GM21515 (cell line): ENCODE data around the gene CPT1A.

Experiments used
- ATAC-seq: cut with Tn5 transposase; IDR thresholded peaks from one replicate; pipeline ENCODE4 v1.9.1; 2021; ENCODE audit not compliant: unreplicated experiment

CPT1A gene

DNA sequence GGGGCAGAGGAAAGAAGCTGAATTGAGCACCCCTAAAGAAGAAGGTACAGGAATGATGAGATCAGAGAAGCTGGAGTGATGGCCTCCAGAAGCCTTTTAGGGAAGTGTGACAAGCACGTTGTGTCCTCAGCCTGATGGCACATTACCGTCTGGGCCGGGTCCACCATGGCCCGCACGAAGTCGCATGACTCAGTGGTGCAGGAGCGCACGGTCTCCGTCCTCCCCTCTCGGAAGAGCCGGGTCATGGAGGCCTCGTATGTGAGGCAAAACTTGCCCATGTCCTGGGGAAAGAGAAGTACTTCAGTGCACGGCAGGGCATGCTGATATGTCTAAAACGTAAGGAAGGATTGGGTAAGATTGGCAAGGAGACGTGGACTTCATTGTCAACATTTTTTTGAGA lies 79.2 kb downstream of the CPT1A start:
- no peak for ATAC-seq

DNA sequence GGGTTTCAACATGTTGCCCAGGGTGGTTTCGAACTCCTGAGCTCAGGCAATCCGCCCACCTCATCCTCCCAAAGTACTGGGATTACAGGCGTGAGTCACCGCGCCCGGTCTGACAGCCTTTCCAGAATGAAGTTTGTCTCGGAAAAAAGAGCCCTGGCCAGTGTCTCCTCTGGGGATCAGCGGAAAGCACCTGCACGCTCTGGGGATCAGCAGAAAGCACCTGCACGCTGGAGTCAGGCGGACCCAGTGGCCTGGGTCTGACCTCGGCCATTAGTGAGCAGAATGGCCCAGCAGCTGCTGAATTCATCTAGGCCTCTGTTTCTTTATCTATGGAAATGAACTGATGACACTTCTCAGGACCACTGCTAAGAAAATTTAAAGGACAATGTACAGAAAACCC lies 79.9 kb downstream of the CPT1A start:
- ATAC-seq = no peak

DNA sequence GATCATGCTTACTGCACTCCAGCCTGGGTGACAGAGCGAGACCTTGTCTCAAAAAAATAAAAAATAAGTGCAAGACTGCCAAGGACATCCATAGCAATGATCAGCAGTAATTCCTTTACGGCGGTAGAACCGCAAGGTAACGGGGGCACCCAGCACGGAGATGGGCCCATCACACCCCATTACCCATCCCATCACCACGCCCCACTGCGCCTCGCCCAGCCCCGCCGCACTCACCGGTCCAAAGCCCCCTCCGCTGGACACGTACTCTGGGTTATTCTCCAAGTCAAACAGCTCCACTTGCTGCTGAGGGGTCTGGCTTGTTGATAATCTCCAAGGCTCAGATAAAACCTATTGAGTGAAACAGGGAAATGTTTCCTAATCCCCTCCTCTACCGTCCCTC lies 81.7 kb downstream of the CPT1A start:
- ATAC-seq = no peak

DNA sequence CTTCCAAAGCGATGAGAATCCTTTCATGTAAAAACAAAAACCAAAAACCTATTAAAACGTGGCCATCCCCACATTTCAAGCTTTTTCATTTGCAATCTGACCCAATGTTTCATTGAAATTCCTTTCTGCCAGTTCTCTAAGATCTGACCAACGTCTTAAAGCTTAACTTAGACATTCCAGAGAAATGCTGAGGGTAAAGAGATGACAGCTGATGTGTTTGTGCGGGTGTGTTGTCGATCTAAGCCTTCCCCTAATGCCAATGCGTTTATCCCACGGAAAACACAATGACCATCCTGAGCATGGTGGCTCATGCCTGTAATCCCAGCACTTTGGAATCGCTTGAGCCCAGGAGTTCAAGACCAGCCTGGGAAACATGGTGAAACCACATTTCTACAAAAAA lies 84.0 kb downstream of the CPT1A start:
- no peak for ATAC-seq

DNA sequence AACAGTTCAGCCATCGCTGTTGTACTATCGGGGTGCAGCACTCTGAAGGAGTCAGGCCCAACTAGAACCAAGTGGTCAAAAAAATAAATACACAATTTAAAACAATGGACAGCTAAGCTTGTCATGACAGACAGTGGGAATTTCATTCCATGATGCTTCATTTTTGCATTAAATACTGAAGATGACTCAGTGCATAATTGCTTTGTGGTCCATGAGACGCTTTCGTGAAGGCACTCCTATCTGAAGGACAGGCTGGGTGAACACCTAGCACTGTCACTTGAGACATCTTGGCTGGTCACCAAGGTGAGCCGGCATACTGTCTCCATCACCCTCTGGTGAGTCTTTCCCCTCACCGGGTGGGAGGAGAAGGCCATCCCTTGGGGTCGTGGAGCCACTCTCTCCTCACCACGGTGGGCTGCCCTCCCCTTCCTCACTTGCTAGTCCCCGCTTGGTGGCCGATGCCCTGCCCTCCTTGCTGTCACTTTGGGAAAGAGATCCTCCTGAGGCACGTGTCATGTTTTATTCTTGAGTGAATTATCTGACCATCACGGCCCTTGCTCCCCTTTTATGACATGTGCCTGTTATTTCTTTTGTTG lies 85.4 kb downstream of the CPT1A start:
- ATAC-seq = no peak

DNA sequence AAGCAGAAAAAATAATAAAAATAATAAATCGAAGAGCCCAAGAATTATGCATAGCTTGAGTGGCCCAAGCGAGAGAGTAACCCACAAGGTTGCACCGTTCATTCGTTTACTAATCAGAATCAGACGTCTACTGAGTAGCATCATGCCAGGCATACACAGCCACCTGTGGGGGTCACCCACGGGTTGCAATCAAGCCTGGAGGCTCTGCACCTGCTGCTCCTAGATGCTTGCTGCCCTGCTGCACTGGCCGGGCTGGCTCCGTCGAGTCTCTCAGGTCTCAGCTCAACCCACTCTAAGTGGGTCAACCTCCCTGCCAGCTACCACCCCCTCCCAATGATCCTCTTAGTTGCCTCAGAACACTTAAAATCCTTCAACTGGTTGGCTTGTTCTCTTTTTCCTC lies 88.4 kb downstream of the CPT1A start:
- no peak for ATAC-seq

DNA sequence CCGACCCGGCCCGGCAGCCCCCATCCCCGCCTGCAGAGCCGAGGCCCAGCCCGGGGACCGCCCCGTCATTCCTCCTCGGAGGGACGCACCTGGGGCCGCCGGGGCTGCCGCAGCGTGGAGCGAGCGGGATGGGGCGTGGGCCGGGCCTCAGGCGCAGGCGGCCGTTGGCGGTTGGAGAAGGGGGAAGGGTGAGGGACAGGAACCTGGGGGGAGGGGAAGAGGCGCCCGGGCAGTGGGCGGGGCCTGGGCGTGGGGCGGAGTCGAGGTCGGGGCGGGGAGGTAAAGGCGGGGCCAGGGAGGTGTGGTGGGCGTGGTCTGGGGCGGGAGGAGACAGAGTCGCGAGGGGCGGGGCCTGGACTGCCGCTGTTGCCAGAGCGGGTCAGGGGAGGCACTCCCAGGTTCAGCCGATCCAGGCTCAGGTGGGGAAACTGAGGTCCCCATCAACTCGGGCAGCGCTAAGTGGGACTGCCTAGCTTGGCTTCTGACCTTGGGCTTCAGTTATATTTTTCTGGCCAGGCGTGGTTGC lies 90.3 kb downstream of the CPT1A start, which contains the start of gene TESMIN:
TESMIN (minus strand) TSS at position 190 of the 526 bp plus-strand sequence. CDS start 860 bp downstream, outside the sequence.
- peak; percentile 64 for ATAC-seq

DNA sequence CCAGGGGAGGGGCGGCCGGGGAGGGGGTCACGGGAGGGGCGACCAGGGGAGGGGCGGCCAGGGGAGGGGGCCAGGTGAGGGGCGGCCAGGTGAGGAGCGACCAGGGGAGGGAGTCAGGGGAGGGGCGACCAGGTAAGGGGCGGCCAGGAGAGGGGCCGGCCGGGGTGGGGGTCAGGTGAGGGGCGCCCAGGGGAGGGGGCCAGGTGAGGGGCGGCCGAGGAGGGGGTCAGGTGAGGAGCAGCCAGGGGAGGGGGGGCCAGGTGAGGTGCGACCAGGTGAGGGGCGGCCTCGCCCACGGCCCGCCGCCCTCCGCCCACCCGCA lies 90.8 kb downstream of the CPT1A start:
- no peak for ATAC-seq

DNA sequence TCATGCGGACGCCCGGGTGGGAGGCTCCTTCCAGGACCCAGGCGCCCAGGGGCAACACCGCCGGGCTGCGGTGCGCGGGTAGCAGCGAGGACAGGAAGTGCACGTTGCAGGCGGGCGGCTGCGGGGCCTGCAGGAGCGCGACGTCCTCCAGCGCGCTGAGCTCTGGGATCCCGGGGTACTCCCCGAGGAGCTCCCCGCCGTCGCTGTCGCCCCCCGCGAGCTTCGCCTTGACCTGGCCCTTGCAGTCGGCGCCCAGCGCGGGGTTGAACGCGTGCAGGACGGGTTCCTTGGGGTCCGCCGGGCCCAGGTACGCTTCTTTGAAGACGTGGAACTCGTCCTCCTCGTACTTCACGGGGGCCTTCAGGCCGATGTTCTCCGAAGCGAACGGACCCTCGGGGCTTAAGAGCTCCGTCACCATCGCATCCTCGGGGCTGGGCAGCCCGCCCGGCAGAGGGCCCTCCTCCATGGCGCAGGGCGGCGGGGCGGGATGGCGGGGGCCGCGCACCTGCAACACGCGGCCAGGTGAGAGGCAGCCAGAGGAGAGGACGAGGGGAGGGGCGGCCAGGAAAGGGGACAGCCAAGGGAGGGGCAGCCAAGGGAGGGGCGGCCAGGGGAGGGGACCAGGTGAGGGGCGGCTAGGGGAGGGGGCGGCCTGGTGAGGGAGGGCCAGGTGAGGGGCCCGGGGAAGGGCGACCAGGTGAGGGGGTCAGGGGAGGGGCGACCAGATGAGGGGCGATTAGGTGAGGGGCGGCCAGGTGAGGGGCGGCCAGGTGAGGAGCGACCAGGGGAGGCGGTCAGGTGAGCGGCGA lies 91.3 kb downstream of the CPT1A start:
- no peak for ATAC-seq

DNA sequence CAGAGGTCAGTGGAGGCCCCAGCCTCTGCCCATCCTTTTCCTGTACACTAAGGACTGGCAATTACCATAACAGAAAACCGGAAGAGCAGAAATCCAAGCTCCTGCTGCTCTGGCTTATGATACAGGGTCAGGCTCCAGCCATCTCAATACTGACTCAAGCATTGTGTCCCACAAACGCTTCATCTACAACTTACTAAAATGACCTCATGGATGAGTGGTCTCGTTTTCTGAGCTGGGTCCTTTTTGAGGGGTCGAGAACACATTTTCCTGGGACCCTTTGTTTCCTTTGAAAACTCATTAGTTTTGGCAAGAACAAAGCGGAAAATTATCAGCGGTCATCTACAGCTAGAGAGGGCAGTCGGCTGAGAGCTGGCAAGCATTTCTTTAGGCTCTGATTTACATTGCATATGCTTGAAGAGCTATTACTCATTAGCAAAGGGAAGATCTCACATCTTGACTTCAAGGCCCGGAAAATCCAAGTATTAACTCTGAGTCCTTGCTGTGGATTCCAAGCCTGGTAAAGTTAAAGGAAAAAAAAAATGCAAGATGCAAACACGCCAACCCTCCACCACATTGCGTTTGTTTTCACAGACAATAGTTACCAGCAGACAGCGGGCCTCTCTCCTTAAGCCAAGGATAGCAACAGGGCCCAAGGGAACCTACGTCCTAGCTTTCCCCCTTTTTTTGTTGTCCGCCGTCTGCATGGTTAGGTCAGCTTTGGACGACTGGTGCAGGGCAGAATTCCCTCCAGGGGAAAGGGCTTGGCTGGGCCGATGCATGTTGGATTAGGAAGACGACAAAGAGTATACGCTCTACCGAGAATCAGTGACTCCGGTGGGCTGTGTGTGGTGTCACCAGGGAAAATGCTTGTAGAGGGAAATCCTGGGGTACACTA lies 92.2 kb downstream of the CPT1A start:
- no peak for ATAC-seq

DNA sequence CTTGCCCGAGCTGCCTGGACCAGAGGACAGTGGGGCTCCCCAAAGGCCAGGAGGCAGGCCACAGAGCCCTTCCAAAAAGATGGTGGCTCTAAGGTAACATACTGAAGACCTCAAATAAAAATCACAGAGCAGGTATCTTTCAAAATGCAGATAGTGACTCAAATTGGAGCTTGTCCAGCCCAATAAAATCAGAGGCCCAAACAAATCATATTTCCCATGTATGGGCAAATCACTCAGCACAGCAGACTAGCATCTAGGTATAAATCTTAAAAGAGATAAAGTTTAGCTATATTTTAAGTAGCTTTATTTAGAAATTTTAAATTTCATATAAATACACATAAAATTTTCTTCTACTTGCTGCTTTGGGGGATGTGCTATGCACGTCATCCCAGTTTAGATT lies 93.7 kb downstream of the CPT1A start:
- ATAC-seq = no peak

DNA sequence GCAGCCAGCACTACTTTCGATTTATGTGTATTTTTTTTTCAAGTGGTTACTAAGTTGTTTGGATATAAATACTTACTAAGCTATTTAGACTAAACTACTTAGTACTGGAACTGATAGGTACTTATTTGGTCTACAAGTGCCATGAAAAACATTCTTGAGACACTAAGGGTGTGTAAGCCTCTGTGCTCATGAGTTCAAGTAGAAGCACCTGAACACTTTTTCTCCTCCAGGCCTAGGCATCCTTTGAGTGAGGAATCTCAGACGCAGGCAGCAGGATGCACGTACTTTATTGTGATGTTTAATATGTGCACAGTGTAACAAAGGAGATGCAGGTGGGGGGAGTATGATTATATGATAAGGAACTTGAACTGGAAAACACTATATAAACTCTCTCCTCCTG lies 98.2 kb downstream of the CPT1A start:
- ATAC-seq = no peak

DNA sequence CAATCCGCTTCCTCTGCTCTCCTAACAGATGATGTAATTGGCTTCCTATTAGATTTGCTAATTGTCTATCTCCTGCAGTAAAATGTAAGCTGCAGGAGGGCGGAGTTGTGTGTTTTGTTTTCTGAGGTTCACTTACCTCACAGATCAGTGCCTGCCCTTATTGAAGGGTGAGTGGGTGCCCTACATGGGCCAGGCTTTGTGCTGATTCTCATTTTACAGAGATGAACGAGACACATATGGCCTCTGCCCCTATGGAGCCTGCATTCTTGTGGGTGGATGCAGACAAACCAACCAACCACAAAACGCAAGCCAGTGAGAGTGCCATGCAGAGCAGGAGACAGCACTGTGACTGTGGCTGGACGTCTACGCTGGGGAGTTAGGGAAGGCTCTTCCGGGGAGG lies 100.3 kb downstream of the CPT1A start:
- no peak for ATAC-seq

DNA sequence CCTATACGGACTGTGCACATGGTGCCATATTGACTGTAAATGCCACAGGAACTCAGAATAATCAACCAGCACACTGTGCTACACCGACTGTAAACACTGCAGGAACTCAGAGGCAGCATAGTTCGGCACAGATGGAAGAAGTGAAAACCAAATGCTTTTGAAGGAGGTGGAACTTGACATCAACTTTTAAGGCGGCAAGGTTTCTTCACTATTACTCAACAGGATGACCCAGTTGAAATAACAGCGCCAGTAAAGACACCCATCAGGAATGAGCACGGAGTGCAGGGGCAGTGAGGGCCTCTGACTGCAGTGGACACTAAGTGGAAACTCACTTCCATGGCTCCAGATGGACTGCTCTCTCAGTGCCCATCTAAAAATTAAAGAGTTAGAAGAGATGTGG lies 106.1 kb downstream of the CPT1A start:
- ATAC-seq = no peak

DNA sequence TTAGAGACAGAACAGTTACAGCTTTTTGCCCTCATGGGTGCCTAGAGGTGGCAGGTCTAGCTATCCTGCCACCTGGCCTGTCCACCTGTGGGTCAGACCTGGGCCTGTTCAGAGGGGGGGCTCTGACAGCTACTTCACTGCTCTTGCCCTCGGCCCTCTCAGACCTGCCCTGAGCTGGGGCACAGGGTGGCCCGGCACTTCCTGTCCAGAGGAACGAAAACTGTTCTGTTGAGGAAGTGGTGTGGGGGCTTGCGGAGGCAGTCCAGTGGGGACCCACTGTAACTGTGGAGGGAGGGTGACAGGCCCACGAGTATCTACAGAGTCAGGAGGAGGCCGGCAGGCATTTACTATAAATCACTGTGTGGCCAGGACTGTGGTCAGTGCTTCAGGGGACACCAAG lies 106.6 kb downstream of the CPT1A start:
- no peak for ATAC-seq

DNA sequence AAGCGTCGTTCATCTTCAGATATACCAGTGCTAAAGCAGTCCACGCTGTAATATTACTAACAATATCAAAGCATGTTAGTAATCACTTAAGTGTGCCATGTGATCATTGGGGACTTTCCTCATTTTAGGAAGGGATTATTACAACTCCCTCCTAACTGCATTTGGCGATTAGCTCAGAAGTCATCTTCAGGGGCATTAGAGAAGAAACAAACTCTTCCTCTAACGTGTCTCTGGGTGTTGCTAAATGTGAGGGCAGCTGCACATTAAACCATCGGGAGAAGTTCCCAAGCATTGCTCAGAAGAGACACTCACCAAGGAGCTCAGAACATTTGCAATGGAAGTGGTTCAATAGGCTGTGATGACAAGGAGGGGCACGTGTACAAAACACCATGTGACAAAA lies 107.6 kb downstream of the CPT1A start:
- ATAC-seq = no peak

DNA sequence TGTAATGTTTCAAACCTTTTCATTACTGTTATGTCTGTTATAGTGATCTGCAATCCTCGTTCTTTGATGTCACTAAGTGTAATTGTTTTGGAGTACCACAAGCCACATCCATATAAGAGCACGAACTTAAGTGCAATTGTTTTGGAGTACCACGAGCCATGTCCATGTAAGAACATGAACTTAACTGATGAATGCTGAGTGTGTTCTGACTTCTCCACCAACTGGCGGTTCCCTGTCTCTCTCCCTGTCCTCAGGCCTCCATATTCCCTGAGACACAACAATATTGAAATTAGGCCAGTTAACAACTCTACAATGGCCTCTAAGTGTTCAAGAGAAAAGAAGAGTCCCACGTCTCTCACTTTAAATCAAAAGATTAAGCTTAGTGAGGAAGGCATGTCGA lies 113.9 kb downstream of the CPT1A start:
- ATAC-seq = no peak

DNA sequence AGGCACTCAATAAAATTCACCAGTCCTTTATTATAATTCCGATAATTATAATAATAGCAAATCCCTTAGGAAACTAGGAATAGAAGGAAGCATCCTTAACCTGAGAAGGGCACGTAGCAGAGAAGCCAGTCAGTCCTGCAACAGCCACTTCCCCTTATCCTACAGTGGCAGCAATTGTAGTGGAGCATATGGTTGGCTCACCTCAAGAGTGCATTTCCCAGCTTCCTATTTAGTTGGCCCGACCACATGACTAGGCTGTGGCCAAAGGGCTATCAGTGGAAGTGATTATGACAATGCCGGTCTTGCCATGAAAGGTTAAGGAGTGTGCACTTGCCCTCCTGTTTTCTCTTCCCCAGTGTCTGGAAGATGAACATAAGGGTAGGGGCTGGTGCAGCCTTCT lies 117.4 kb downstream of the CPT1A start:
- ATAC-seq = no peak

DNA sequence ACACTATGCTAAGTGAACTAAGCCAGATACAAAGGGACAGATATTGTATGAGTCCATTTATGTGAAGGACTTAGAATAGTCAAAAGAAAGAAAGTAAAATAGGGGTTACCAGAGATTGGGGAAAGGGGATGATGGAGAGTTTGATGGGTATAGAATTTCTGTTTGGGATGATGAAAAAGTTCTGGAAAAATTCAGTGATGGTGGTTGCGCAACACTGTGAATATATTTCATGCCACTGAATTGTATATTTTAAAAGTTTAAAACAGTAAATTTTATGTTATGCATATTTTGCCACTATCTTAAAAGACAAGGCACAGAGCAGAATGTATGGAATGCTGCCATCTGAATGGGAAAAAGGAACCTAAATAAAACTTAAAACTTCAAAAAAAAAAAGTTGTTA lies 119.6 kb downstream of the CPT1A start:
- ATAC-seq = no peak

DNA sequence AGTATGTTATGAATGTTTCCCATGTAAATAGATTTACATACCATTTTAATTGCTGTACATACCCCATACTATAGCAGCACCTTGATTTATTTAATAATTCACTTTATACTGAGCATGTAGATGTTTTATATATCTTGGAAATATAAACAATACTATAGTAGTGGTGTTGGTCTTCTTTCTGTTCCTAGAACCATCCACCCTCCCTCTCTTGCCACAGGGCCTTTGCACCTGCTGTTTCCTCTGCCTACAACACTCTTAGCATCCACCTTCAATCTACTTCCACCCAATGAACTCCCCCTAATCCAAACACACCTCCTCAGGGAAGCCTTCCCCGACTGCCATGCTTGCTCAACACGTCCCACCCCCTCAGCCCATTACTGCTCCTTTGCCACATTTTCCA lies 120.6 kb downstream of the CPT1A start:
- ATAC-seq = no peak

DNA sequence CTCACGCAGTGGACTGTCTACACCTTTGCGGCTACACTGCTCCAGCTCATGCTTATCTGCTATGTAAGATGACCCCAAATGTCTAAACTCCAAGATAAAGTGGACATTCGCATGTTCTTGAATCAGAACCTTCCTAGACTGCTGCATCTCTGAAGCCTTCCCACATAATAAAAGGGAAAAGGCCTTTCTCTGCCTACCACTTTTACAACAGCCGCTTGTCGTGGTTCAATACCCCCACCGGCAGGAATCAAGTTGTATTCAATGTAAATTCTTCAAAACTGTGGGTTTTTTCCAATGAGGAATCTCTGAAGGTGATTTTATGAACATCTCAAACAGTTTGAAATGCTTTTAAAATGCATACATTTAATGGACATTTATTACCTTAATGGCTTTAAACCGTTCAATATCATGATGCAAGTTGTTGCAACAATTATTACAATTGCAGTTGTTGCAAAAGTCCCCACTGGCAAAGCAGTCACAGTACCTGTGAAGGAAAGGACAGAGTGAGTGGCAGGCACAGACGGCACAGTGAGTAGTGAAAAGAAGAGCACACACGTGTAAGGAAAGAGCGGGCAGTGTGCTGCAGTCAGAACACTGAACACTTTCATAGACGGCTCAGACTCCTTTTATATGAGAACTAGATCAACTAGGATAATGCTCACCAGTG lies 126.1 kb downstream of the CPT1A start:
- no peak for ATAC-seq
